ENCODE results near the gene CHPF2.

Gene CHPF2

GRCh38 chr7:151245360-151246101, 13.2 kb downstream of the CHPF2 start:
- TF ChIP-seq EZH2phosphoT487 (IDR thresholded peaks at IDR 0.05; ENCODE audit: low read depth) (no peak), CTCF (IDR thresholded peaks at IDR 0.05; ENCODE audit: low read depth, low read length) (peak; percentile 51)
- Histone ChIP-seq H3K4me1 (ENCODE audit: low read length) (peaks cover 28% of the 10 kb centered on the region), H3K9ac (ENCODE audit: low read length) (peak overlapping the region; percentile 42), H4K20me1 (ENCODE audit: insufficient read depth, low read length) (peaks cover 4% of the 10 kb centered on the region; the same call in 1 of the 2 replicates), H3K36me3 (replicated peaks; ENCODE audit: low read depth, low read length) (no peaks in the 10 kb centered on the region), H2AFZ (ENCODE audit: low read depth, low read length) (peak overlapping the region; percentile 44; the same call in 1 of the 2 replicates), H3K9me3 (ENCODE audit: insufficient read depth, low read length) (no peaks in the 10 kb centered on the region), H3K79me2 (ENCODE audit: low read length) (no peaks in the 10 kb centered on the region), H3K4me3 (ENCODE audit: low read length) (peak overlapping the region; percentile 78), H3K4me2 (ENCODE audit: low read length) (peak overlapping the region; percentile 98), H3K27me3 (ENCODE audit: low read depth, low read length) (peaks cover 42% of the 10 kb centered on the region), H3K27ac (ENCODE audit: low read length) (no peak overlapping the region)

GRCh38 chr7:151246102-151246850, 14.0 kb downstream of the CHPF2 start:
- Histone ChIP-seq H3K4me3 (ENCODE audit: low read length) (peak overlapping the region; percentile 78), H3K4me2 (ENCODE audit: low read length) (peak overlapping the region; percentile 98), H3K27me3 (ENCODE audit: low read depth, low read length) (peaks cover 47% of the 10 kb centered on the region)

GRCh38 chr7:151246851-151247580, 14.7 kb downstream of the CHPF2 start:
- peaks cover 28% of the 10 kb centered on the region for H3K4me1 ChIP-seq (ENCODE audit: low read length)
- no peaks in the 10 kb centered on the region for H3K36me3 ChIP-seq (replicated peaks; ENCODE audit: low read depth, low read length)
- no peak overlapping the region for H3K9ac ChIP-seq (ENCODE audit: low read length)
- H3K9me3 ChIP-seq (ENCODE audit: insufficient read depth, low read length): no peaks in the 10 kb centered on the region
- H3K79me2 ChIP-seq (ENCODE audit: low read length): no peaks in the 10 kb centered on the region
- H3K27me3 ChIP-seq (ENCODE audit: low read depth, low read length): peaks cover 49% of the 10 kb centered on the region
- no peak overlapping the region for H3K27ac ChIP-seq (ENCODE audit: low read length)
- H3K4me3 ChIP-seq (ENCODE audit: low read length): no peak overlapping the region
- H4K20me1 ChIP-seq (ENCODE audit: insufficient read depth, low read length): peaks cover 4% of the 10 kb centered on the region; the same call in 1 of the 2 replicates
- no peak overlapping the region for H2AFZ ChIP-seq (ENCODE audit: low read depth, low read length)
- TF ChIP-seq EZH2phosphoT487 (IDR thresholded peaks at IDR 0.05; ENCODE audit: low read depth): no peak
- TF ChIP-seq CTCF (IDR thresholded peaks at IDR 0.05; ENCODE audit: low read depth, low read length): no peak
- no peak overlapping the region for H3K4me2 ChIP-seq (ENCODE audit: low read length)

More at GRCh38 chr7:151246102-151246850, 14.0 kb downstream of the CHPF2 start:
- Histone ChIP-seq H3K27ac (ENCODE audit: low read length) (no peak overlapping the region), H3K79me2 (ENCODE audit: low read length) (no peaks in the 10 kb centered on the region), H3K9ac (ENCODE audit: low read length) (no peak overlapping the region), H3K4me1 (ENCODE audit: low read length) (peaks cover 28% of the 10 kb centered on the region), H3K36me3 (replicated peaks; ENCODE audit: low read depth, low read length) (no peaks in the 10 kb centered on the region), H4K20me1 (ENCODE audit: insufficient read depth, low read length) (peaks cover 4% of the 10 kb centered on the region; the same call in 1 of the 2 replicates), H2AFZ (ENCODE audit: low read depth, low read length) (no peak overlapping the region), H3K9me3 (ENCODE audit: insufficient read depth, low read length) (no peaks in the 10 kb centered on the region)
- TF ChIP-seq EZH2phosphoT487 (IDR thresholded peaks at IDR 0.05; ENCODE audit: low read depth): no peak
- no peak for TF ChIP-seq CTCF (IDR thresholded peaks at IDR 0.05; ENCODE audit: low read depth, low read length)

Measured in OCI-LY3 (cell line).